ENCODE measurements around the gene COPS3. TPM values are rescaled to one million over a fixed set of nuclear protein-coding genes. Genes with fewer than 3 reads are reported as not detected.

The COPS3 gene
- total and polyA plus RNA-seq, 2 of the 8 experiments (the other 6 are each of a cell fraction or from before 2014, with no cell fraction given) = 82.9 to 110 TPM

- no peak overlapping the region for H2BK120ac ChIP-seq (replicated peaks; ENCODE audit: low read depth, low read length)
- FAIRE-seq (no peak), DNase-seq (ENCODE audit: low read depth in 1 of 2, low spot score in 2 of 2) (no peak)
- H4K20me1 ChIP-seq (replicated peaks in 1 of 2; ENCODE audit: control insufficient read depth in 1 of 2, insufficient read depth in 2 of 2, low read length in 2 of 2) = no peaks in the 10 kb centered on the region
- H3K27ac ChIP-seq (ENCODE audit: low read depth, low read length) = 0 out of 2 replicates have a peak overlapping the region, but pooled peaks have one; percentile 19
- no peak overlapping the region for H3K23ac ChIP-seq (ENCODE audit: insufficient read length)
- H3K4me3 ChIP-seq (ENCODE audit: extremely low read depth in 1 of 4, insufficient read depth in 2 of 4, low read depth in 3 of 4, low read length in 4 of 4) = no peak overlapping the region
- no peak overlapping the region for H3K14ac ChIP-seq (ENCODE audit: insufficient read length)
- no peak overlapping the region for H3K4ac ChIP-seq (replicated peaks; ENCODE audit: insufficient read length, low read depth, low read length)
- no peak overlapping the region for H4K5ac ChIP-seq (ENCODE audit: insufficient read length, low read depth, low read length)
- whole genome bisulfite sequencing, 2 experiments (ENCODE audit: extremely low coverage in 1 of 2, insufficient coverage in 1 of 2, insufficient read length in 1 of 2, insufficient replicate concordance in 2 of 2, low coverage in 1 of 2, low lambda C conversion rate in 2 of 2, missing lambda C conversion rate in 1 of 2) = 88% methylated on average over 5 of the region's 6 CpGs; no CpG with 5 or more reads in 1 of the 2 experiments
- no peak overlapping the region; a peak in 1 of 7 replicates for H3K9ac ChIP-seq (replicated peaks in 1 of 4; ENCODE audit: extremely low read depth in 1 of 4, low read depth in 3 of 4, low read length in 3 of 4)
- CTCF ChIA-PET (ENCODE audit: partially characterized antibody) = interaction anchor here (0.7 to 1.1 kb wide), 4 partner anchors 9 to 45 kb away, joined by 3 to 4 read pairs (median 3); no protein-coding TSS in a partner anchor
- H2BK15ac ChIP-seq (ENCODE audit: low read length) = no peak overlapping the region
- H4K91ac ChIP-seq (replicated peaks; ENCODE audit: insufficient read length, low read length) = no peak overlapping the region
- no peak overlapping the region for H2AFZ ChIP-seq (ENCODE audit: low read length)
- no peaks in the 10 kb centered on the region; a peak in 1 of 4 replicates for H3K9me3 ChIP-seq (ENCODE audit: insufficient read depth in 2 of 2, low read depth in 1 of 2, low read length in 1 of 2)
- 0 out of 7 replicates have a peak, but pooled peaks cover 0 to 3% (median under 1%) of the 10 kb centered on the region in 4 experiments for H3K4me1 ChIP-seq (replicated peaks in 1 of 4; ENCODE audit: control insufficient read depth in 3 of 4, insufficient read depth in 4 of 4, low read length in 3 of 4)
- H3K23me2 ChIP-seq (ENCODE audit: low read depth, low read length) = no peaks in the 10 kb centered on the region
- no peaks in the 10 kb centered on the region for H3K27me3 ChIP-seq (replicated peaks in 1 of 4; ENCODE audit: control insufficient read depth in 3 of 4, extremely low read depth in 1 of 4, insufficient read depth in 3 of 4, low read length in 3 of 4)
- H4K8ac ChIP-seq (ENCODE audit: extremely low read depth, insufficient read depth, low read length) = no peak overlapping the region
- no peak overlapping the region for H2BK20ac ChIP-seq (ENCODE audit: low read length)
- POLR2A ChIA-PET (ENCODE audit: partially characterized antibody) = interaction anchor here (0.8 to 1.8 kb wide), 3 partner anchors 11 to 45 kb away, joined by 3 to 7 read pairs (median 3); partner anchors contain the start of gene COPS3
- no peak overlapping the region for H2BK5ac ChIP-seq (ENCODE audit: low read depth, low read length)
- no peaks in the 10 kb centered on the region for H3K79me2 ChIP-seq (ENCODE audit: control insufficient read depth in 1 of 2, insufficient read depth in 2 of 2, low read length in 2 of 2)
- no peaks in the 10 kb centered on the region; a peak in 1 of 8 replicates for H3K36me3 ChIP-seq (ENCODE audit: control insufficient read depth in 2 of 4, insufficient read depth in 4 of 4, low read length in 3 of 4)
- no peak overlapping the region for H2AK5ac ChIP-seq (ENCODE audit: low read depth, low read length)
- no peak overlapping the region for H3K18ac ChIP-seq (ENCODE audit: extremely low read depth, low read length)
- H3K79me1 ChIP-seq (ENCODE audit: low read depth, low read length) = no peaks in the 10 kb centered on the region
- no peak overlapping the region for H2BK12ac ChIP-seq (ENCODE audit: low read depth, low read length)
- no peak overlapping the region for H3K4me2 ChIP-seq (ENCODE audit: insufficient read depth in 1 of 2, low read depth in 2 of 2, low read length in 2 of 2)
- H3K56ac ChIP-seq (replicated peaks; ENCODE audit: insufficient read length, low read depth, low read length) = no peak overlapping the region
- TF ChIP-seq KDM5A (IDR thresholded peaks at IDR 0.05; ENCODE audit: low read length) (no peak), BCL11A (IDR thresholded peaks at IDR 0.05; ENCODE audit: low read depth in 2 of 2, low read length in 2 of 2) (no peak), ZNF274 (IDR thresholded peaks at IDR 0.05; ENCODE audit: borderline replicate concordance, extremely low read depth, low read length) (no peak), USF2 (IDR thresholded peaks at IDR 0.05; ENCODE audit: low read length) (no peak), TEAD4 (IDR thresholded peaks at IDR 0.05; ENCODE audit: low read depth, low read length) (no peak), RBBP5 (IDR thresholded peaks at IDR 0.05; ENCODE audit: borderline replicate concordance, low read depth, low read length) (no peak), NANOG (IDR thresholded peaks at IDR 0.05; ENCODE audit: insufficient read depth, low read depth, low read length, poor library complexity, severe bottlenecking) (no peak)
- TF ChIP-seq, protein P1, sequence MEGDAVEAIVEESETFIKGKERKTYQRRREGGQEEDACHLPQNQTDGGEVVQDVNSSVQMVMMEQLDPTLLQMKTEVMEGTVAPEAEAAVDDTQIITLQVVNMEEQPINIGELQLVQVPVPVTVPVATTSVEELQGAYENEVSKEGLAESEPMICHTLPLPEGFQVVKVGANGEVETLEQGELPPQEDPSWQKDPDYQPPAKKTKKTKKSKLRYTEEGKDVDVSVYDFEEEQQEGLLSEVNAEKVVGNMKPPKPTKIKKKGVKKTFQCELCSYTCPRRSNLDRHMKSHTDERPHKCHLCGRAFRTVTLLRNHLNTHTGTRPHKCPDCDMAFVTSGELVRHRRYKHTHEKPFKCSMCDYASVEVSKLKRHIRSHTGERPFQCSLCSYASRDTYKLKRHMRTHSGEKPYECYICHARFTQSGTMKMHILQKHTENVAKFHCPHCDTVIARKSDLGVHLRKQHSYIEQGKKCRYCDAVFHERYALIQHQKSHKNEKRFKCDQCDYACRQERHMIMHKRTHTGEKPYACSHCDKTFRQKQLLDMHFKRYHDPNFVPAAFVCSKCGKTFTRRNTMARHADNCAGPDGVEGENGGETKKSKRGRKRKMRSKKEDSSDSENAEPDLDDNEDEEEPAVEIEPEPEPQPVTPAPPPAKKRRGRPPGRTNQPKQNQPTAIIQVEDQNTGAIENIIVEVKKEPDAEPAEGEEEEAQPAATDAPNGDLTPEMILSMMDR (IDR thresholded peaks at IDR 0.05; ENCODE audit: control extremely low read depth in 1 of 3, insufficient read depth in 1 of 3, low read depth in 1 of 3, low read length in 3 of 3) = no peak
Measured at GRCh38 chr17:17315142-17315821, 34.2 kb upstream of the COPS3 start.
